ENCODE measurements around the gene APLF. TPM values are rescaled to one million over a fixed set of nuclear protein-coding genes. Genes with fewer than 3 reads are reported as not detected.
"Not testable (repeated sequence)": the region's sequence is repeated elsewhere in the genome, so short reads cannot be mapped to it uniquely, and the experiment has no call there.

The APLF gene
- total and polyA plus RNA-seq, 2 experiments from 2014 or later: 3.1 to 5.9 TPM

DNA sequence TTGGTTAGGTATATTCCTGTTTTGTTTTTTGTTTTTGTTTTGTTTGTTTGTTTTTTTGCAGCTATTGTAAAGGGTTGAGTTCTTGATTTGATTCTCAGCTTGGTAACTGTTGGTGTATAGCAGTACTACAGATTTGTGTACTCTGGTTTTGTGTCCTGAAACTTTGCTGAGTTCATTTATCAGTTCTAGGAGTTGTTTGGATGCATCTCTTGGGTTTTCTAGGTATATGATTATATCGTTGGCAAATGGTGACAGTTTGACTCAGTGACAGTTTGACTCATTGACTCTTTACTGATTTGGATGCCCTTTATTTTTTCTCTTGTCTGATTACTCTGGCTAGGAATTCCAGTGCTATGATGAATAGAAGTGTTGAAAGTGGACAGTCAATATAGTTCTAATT lies 53.7 kb downstream of the APLF start:
- Histone ChIP-seq H3K4me1 (ENCODE audit: low read depth) (no peaks in the 10 kb centered on the region), H3K9me3 (ENCODE audit: low read depth) (peaks cover 3% of the 10 kb centered on the region), H3K27me3 (no peaks in the 10 kb centered on the region), H3K4me3 (no peak overlapping the region), H3K36me3 (no peaks in the 10 kb centered on the region), H3K27ac (no peak overlapping the region)
- TF ChIP-seq, protein P1, sequence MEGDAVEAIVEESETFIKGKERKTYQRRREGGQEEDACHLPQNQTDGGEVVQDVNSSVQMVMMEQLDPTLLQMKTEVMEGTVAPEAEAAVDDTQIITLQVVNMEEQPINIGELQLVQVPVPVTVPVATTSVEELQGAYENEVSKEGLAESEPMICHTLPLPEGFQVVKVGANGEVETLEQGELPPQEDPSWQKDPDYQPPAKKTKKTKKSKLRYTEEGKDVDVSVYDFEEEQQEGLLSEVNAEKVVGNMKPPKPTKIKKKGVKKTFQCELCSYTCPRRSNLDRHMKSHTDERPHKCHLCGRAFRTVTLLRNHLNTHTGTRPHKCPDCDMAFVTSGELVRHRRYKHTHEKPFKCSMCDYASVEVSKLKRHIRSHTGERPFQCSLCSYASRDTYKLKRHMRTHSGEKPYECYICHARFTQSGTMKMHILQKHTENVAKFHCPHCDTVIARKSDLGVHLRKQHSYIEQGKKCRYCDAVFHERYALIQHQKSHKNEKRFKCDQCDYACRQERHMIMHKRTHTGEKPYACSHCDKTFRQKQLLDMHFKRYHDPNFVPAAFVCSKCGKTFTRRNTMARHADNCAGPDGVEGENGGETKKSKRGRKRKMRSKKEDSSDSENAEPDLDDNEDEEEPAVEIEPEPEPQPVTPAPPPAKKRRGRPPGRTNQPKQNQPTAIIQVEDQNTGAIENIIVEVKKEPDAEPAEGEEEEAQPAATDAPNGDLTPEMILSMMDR (IDR thresholded peaks at IDR 0.05; ENCODE audit: low read depth, low read length): no peak
- no peak for DNase-seq (ENCODE audit: low read depth in 1 of 2, low spot score in 1 of 2)

- not testable (repeated sequence) for H3K36me3 ChIP-seq; H3K27me3 ChIP-seq; H3K27ac ChIP-seq; H3K4me3 ChIP-seq; DNase-seq (ENCODE audit: low read depth in 1 of 2, low spot score in 1 of 2); H3K4me1 ChIP-seq (ENCODE audit: low read depth); H3K9me3 ChIP-seq (ENCODE audit: low read depth)
Observed at GRCh38 chr2:68526943-68527342, 59.6 kb downstream of the APLF start.

- not testable (repeated sequence) for H3K4me3 ChIP-seq; H3K36me3 ChIP-seq; DNase-seq (ENCODE audit: low read depth in 1 of 2, low spot score in 1 of 2); H3K27me3 ChIP-seq; H3K9me3 ChIP-seq (ENCODE audit: low read depth); H3K4me1 ChIP-seq (ENCODE audit: low read depth); H3K27ac ChIP-seq
Observed at GRCh38 chr2:68527343-68528081, 60.1 kb downstream of the APLF start.

- H3K27me3 ChIP-seq; H3K36me3 ChIP-seq; H3K27ac ChIP-seq; H3K4me1 ChIP-seq (ENCODE audit: low read depth); DNase-seq (ENCODE audit: low read depth in 1 of 2, low spot score in 1 of 2); H3K9me3 ChIP-seq (ENCODE audit: low read depth); H3K4me3 ChIP-seq: not testable (repeated sequence)
Observed at GRCh38 chr2:68529156-68529555, 61.8 kb downstream of the APLF start.

DNA sequence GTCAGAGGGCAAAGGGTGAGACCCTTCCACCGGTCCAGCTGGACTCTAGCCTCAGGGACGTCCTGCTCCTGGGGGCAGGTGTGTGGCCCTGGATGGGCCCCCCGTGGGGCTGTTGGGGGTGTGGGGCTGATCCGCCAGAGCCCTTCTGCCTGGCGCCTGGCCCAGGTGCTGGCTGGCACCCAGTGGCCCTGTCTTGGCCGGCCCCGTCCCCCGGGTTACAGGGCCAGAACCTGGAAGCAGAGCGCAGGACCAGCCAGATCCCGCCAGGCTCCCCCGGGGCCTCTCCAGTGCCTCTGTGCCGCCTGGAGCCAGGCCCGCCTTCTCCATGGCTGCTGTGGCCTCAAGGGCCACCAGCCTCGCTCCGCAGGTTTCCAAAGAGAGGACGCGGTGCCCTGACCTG lies 62.3 kb downstream of the APLF start:
- not testable (repeated sequence) for H3K27me3 ChIP-seq; H3K9me3 ChIP-seq (ENCODE audit: low read depth); H3K27ac ChIP-seq; H3K4me1 ChIP-seq (ENCODE audit: low read depth); H3K4me3 ChIP-seq; H3K36me3 ChIP-seq; DNase-seq (ENCODE audit: low read depth in 1 of 2, low spot score in 1 of 2)

DNA sequence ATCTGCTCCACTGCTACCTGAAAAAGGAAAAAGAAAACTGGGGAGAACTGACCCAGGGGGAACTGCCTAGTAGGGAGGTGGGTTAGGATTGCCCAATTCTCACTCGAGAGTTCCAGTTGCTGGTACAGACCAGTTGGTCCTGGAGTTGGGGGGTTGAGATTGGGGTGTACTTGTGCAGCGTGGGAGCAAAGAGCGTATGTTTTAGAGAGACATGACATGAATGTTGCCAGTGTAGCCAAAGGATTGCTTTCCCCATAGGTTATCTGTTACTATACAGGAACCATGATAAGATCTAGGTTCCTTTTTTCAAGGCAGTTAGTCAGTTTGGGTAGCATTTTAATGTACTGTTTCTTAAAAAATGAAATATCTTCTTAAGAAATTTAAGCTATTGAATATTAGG lies 68.6 kb downstream of the APLF start:
- H3K36me3 ChIP-seq: no peaks in the 10 kb centered on the region

DNA sequence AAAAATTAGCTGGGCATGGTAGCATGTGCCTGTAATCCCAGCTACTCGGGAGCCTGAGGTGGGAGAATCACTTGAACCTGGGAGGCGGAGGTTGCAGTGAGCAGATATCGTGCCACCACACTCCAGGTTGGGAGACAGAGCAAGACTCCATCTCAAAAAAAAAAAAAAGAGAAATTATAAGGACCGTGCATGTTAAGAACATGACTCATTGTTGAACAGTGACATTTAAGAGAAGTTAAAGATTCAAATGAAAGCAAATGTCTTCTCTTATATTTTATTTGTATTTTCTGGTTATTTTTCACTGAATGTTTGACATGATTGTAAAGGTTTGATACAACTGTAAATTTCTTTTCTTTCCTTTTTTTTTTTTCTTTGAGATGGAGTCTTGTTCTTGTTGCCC lies 69.6 kb downstream of the APLF start:
- no peak overlapping the region for H3K4me3 ChIP-seq
- no peaks in the 10 kb centered on the region for H3K36me3 ChIP-seq
- H3K27ac ChIP-seq: no peak overlapping the region
- H3K9me3 ChIP-seq (ENCODE audit: low read depth): no peaks in the 10 kb centered on the region
- TF ChIP-seq, protein P1 (IDR thresholded peaks at IDR 0.05; ENCODE audit: low read depth, low read length): no peak
- no peak for DNase-seq (ENCODE audit: low read depth in 1 of 2, low spot score in 1 of 2)
- H3K27me3 ChIP-seq: no peaks in the 10 kb centered on the region
- no peaks in the 10 kb centered on the region for H3K4me1 ChIP-seq (ENCODE audit: low read depth)

More for the DNA sequence above, 68.6 kb downstream of the APLF start:
- Histone ChIP-seq H3K27me3 (no peaks in the 10 kb centered on the region), H3K9me3 (ENCODE audit: low read depth) (no peaks in the 10 kb centered on the region), H3K4me1 (ENCODE audit: low read depth) (no peaks in the 10 kb centered on the region), H3K4me3 (no peak overlapping the region), H3K27ac (no peak overlapping the region)
- TF ChIP-seq, protein P1 (IDR thresholded peaks at IDR 0.05; ENCODE audit: low read depth, low read length): no peak
- no peak for DNase-seq (ENCODE audit: low read depth in 1 of 2, low spot score in 1 of 2)

- Histone ChIP-seq H3K27ac (no peak overlapping the region), H3K36me3 (no peaks in the 10 kb centered on the region), H3K4me3 (no peak overlapping the region), H3K9me3 (ENCODE audit: low read depth) (no peaks in the 10 kb centered on the region), H3K27me3 (no peaks in the 10 kb centered on the region), H3K4me1 (ENCODE audit: low read depth) (no peaks in the 10 kb centered on the region)
- DNase-seq (ENCODE audit: low read depth in 1 of 2, low spot score in 1 of 2): no peak
- TF ChIP-seq, protein P1 (IDR thresholded peaks at IDR 0.05; ENCODE audit: low read depth, low read length): no peak
Observed at GRCh38 chr2:68537809-68538208, 70.4 kb downstream of the APLF start.
